ENCODE data around the gene MYO18B. TPM values are rescaled to one million over a fixed set of nuclear protein-coding genes. Genes with fewer than 3 reads are reported as not detected.

The MYO18B gene
- total RNA-seq, 1 donor from 2014 or later, result 0.07 TPM

- Mint-ChIP-seq H3K36me3 (no peaks in the 10 kb centered on the region), H3K9me3 (peaks cover 5% of the 10 kb centered on the region), H3K27me3 (ENCODE audit: low read depth) (peaks cover 59% of the 10 kb centered on the region), H3K27ac (no peak overlapping the region), H3K4me3 (no peak overlapping the region), H3K4me1 (no peaks in the 10 kb centered on the region)
- TF ChIP-seq CTCF (IDR thresholded peaks at IDR 0.05; ENCODE audit: unreplicated experiment), result no peak
- no peak for DNase-seq (ENCODE audit: low spot score in 2 of 2, unreplicated experiment in 2 of 2)
Observed at GRCh38 chr22:25895678-25896077, 153.7 kb downstream of the MYO18B start.

- Mint-ChIP-seq H3K36me3 (no peaks in the 10 kb centered on the region), H3K27me3 (ENCODE audit: low read depth) (peaks cover 55% of the 10 kb centered on the region), H3K4me3 (no peak overlapping the region), H3K27ac (no peak overlapping the region), H3K9me3 (peaks cover 5% of the 10 kb centered on the region), H3K4me1 (no peaks in the 10 kb centered on the region)
- no peak for TF ChIP-seq CTCF (IDR thresholded peaks at IDR 0.05; ENCODE audit: unreplicated experiment)
- no peak for DNase-seq (ENCODE audit: low spot score in 2 of 2, unreplicated experiment in 2 of 2)
Observed at GRCh38 chr22:25896098-25896497, 154.1 kb downstream of the MYO18B start.

- Mint-ChIP-seq H3K4me3 (no peak overlapping the region), H3K4me1 (no peaks in the 10 kb centered on the region), H3K36me3 (no peaks in the 10 kb centered on the region), H3K9me3 (peaks cover 5% of the 10 kb centered on the region), H3K27ac (no peak overlapping the region), H3K27me3 (ENCODE audit: low read depth) (peaks cover 53% of the 10 kb centered on the region)
- no peak for TF ChIP-seq CTCF (IDR thresholded peaks at IDR 0.05; ENCODE audit: unreplicated experiment)
- DNase-seq (ENCODE audit: low spot score in 2 of 2, unreplicated experiment in 2 of 2), result no peak
Observed at GRCh38 chr22:25896592-25896991, 154.6 kb downstream of the MYO18B start.

- H3K4me1 Mint-ChIP-seq, result no peaks in the 10 kb centered on the region
- peaks cover 53% of the 10 kb centered on the region for H3K27me3 Mint-ChIP-seq (ENCODE audit: low read depth)
- H3K36me3 Mint-ChIP-seq, result no peaks in the 10 kb centered on the region
- no peak for TF ChIP-seq CTCF (IDR thresholded peaks at IDR 0.05; ENCODE audit: unreplicated experiment)
- DNase-seq (ENCODE audit: low spot score in 2 of 2, unreplicated experiment in 2 of 2), result no peak
- H3K4me3 Mint-ChIP-seq, result no peak overlapping the region
- H3K9me3 Mint-ChIP-seq, result peaks cover 5% of the 10 kb centered on the region
- no peak overlapping the region for H3K27ac Mint-ChIP-seq
Observed at GRCh38 chr22:25898707-25899365, 156.8 kb downstream of the MYO18B start.

- peaks cover 5% of the 10 kb centered on the region for H3K9me3 Mint-ChIP-seq
- H3K4me1 Mint-ChIP-seq, result no peaks in the 10 kb centered on the region
- H3K4me3 Mint-ChIP-seq, result no peak overlapping the region
- no peak for TF ChIP-seq CTCF (IDR thresholded peaks at IDR 0.05; ENCODE audit: unreplicated experiment)
- no peak for DNase-seq (ENCODE audit: low spot score in 2 of 2, unreplicated experiment in 2 of 2)
- H3K27me3 Mint-ChIP-seq (ENCODE audit: low read depth), result peaks cover 51% of the 10 kb centered on the region
- H3K36me3 Mint-ChIP-seq, result no peaks in the 10 kb centered on the region
- H3K27ac Mint-ChIP-seq, result no peak overlapping the region
Observed at GRCh38 chr22:25899566-25899965, 157.6 kb downstream of the MYO18B start.

All from mesothelial cell of epicardium (in vitro differentiated cells).